Neural cell (in vitro differentiated cells): ENCODE results near the gene CHM. TPM values are rescaled to one million over a fixed set of nuclear protein-coding genes. Genes with fewer than 3 reads are reported as not detected.
"Not testable (repeated sequence)": the region's sequence is repeated elsewhere in the genome, so short reads cannot be mapped to it uniquely, and the experiment has no call there.

Experiments used
- H2AFZ ChIP-seq: fragments of 200-600, 300-800 bp; sonication (generic), shearing (Covaris generic); 2 replicates; pipeline ENCODE4 v1.6.0; 2014; ENCODE audit warnings: low read depth, mild to moderate bottlenecking, antibody characterized with exemption, low read length, moderate library complexity
- H3F3A ChIP-seq: fragments of 200-600 bp; shearing (Covaris generic); 2 replicates; pipeline ENCODE4 v1.6.1; 2016; ENCODE audit warnings: mild to moderate bottlenecking, moderate library complexity, mixed read lengths, antibody characterized with exemption, low read length; ENCODE audit not compliant: insufficient read depth, poor library complexity, severe bottlenecking
- H3K27ac ChIP-seq: fragments of 200-600, 300-800 bp; sonication (generic), shearing (Covaris generic); 2 replicates; pipeline ENCODE4 v1.5.1; 2014; ENCODE audit warnings: mild to moderate bottlenecking, low read length, moderate library complexity
- H3K27me3 ChIP-seq: fragments of 300-800, 200-600 bp; sonication (generic), shearing (Covaris generic); 2 replicates; pipeline ENCODE4 v1.6.0; 2014; ENCODE audit warnings: mild to moderate bottlenecking, low read depth, low read length, moderate library complexity; ENCODE audit not compliant: insufficient read depth
- H3K36me3 ChIP-seq: fragments of 300-800, 200-600 bp; sonication (generic), shearing (Covaris generic); 2 replicates; pipeline ENCODE4 v1.5.1; 2014; ENCODE audit warnings: mild to moderate bottlenecking, antibody characterized with exemption, low read length, moderate library complexity; ENCODE audit not compliant: insufficient read depth
- H3K4me2 ChIP-seq: fragments of 300-800, 200-600 bp; sonication (generic), shearing (Covaris generic); 2 replicates; pipeline ENCODE4 v1.6.0; 2014; ENCODE audit warnings: mild to moderate bottlenecking, low read length
- H3K4me3 ChIP-seq: fragments of 300-800, 200-600 bp; sonication (generic), shearing (Covaris generic); 2 replicates; pipeline ENCODE4 v1.5.1; 2014; ENCODE audit warnings: mild to moderate bottlenecking, low read length, moderate library complexity
- H3K79me2 ChIP-seq: fragments of 200-600 bp; shearing (Covaris generic); replicated peaks from 2 replicates; pipeline ENCODE4 v1.6.0; 2014; ENCODE audit warnings: mild to moderate bottlenecking, low read length, moderate library complexity; ENCODE audit not compliant: insufficient read depth
- H3K9ac ChIP-seq: fragments of 300-800, 200-600 bp; sonication (generic), shearing (Covaris generic); 2 replicates; pipeline ENCODE4 v1.6.1; 2016; ENCODE audit warnings: mild to moderate bottlenecking, low read length, mixed read lengths
- H3K9me2 ChIP-seq: fragments of 200-600 bp; shearing (Covaris generic); 2 replicates; pipeline ENCODE4 v1.6.1; 2016; ENCODE audit warnings: mild to moderate bottlenecking, low read length, mixed read lengths; ENCODE audit not compliant: insufficient read depth
- H3K9me3 ChIP-seq: fragments of 200-600, 300-800 bp; sonication (generic), shearing (Covaris generic); 2 replicates; pipeline ENCODE4 v1.6.1; 2016; ENCODE audit warnings: mild to moderate bottlenecking, mixed run types, low read length, moderate library complexity, mixed read lengths
- H4K20me1 ChIP-seq: fragments of 200-600 bp; shearing (Covaris generic); 2 replicates; pipeline ENCODE4 v1.6.1; 2016; ENCODE audit warnings: mild to moderate bottlenecking, mixed run types; ENCODE audit not compliant: insufficient read depth
- CTCF ChIP-seq: fragments of 450-650 bp; IDR thresholded peaks from 2 replicates; pipeline ENCODE4 v1.5.1; 2014; ENCODE audit warnings: antibody characterized with exemption, mild to moderate bottlenecking, moderate library complexity; ENCODE audit not compliant: poor library complexity, severe bottlenecking
- EP300 ChIP-seq: fragments of 450-650 bp; conservative IDR thresholded peaks from 2 replicates; pipeline ENCODE4 v1.6.1; 2014; ENCODE audit warnings: antibody characterized with exemption, mild to moderate bottlenecking, moderate library complexity; ENCODE audit not compliant: poor library complexity, severe bottlenecking
- EZH2 ChIP-seq: fragments of 200-600, 300-800 bp; shearing (Covaris generic), sonication (generic); IDR thresholded peaks from 2 replicates; pipeline ENCODE4 v1.6.1; 2014; ENCODE audit warnings: antibody characterized with exemption, low read length, borderline replicate concordance, mild to moderate bottlenecking; ENCODE audit not compliant: insufficient read depth, poor library complexity, severe bottlenecking
- MXI1 ChIP-seq: fragments of 450-650 bp; conservative IDR thresholded peaks from 2 replicates; pipeline ENCODE4 v1.6.1; 2014; ENCODE audit warnings: antibody characterized with exemption, mild to moderate bottlenecking; ENCODE audit not compliant: poor library complexity, severe bottlenecking
- POLR2AphosphoS5 ChIP-seq: IDR thresholded peaks from 2 replicates; pipeline ENCODE4 v1.6.1; 2012
- RAD21 ChIP-seq: fragments of 450-650 bp; conservative IDR thresholded peaks from 2 replicates; pipeline ENCODE4 v1.6.1; 2014; ENCODE audit warnings: antibody characterized with exemption, mild to moderate bottlenecking, moderate library complexity
- REST ChIP-seq: IDR thresholded peaks from 2 replicates; pipeline ENCODE4 v1.6.1; 2012; ENCODE audit warnings: borderline replicate concordance
- SMC3 ChIP-seq: fragments of 450-650 bp; conservative IDR thresholded peaks from 2 replicates; pipeline ENCODE4 v1.6.1; 2014; ENCODE audit warnings: antibody characterized with exemption, mild to moderate bottlenecking, moderate library complexity; ENCODE audit not compliant: poor library complexity
- TAF1 ChIP-seq: IDR thresholded peaks from 2 replicates; pipeline ENCODE4 v1.6.1; 2012; ENCODE audit warnings: low read depth
- polyA plus RNA-seq: library from polyadenylated mRNA; depleted of rRNA; stranded (reverse); fragments of >200 nt; gene quantifications from 2 replicates; pipeline ENCODE4 v1.2.3, GENCODE V29; 2014

CHM gene
- polyA plus RNA-seq, 1 donor from 2014 or later: 20.3 TPM

- Histone ChIP-seq H2AFZ (no peak overlapping the region), H3K4me2 (no peak overlapping the region), H3K79me2 (no peaks in the 10 kb centered on the region), H4K20me1 (no peaks in the 10 kb centered on the region), H3K9me3 (no peaks in the 10 kb centered on the region), H3K9me2 (no peaks in the 10 kb centered on the region), H3K9ac (no peak overlapping the region), H3F3A (no peaks in the 10 kb centered on the region), H3K4me3 (no peak overlapping the region), H3K27me3 (no peaks in the 10 kb centered on the region), H3K27ac (no peak overlapping the region), H3K36me3 (no peaks in the 10 kb centered on the region)
- TF ChIP-seq MXI1 (no peak), EZH2 (no peak), SMC3 (no peak), EP300 (no peak), RAD21 (no peak), TAF1 (no peak), REST (no peak), POLR2AphosphoS5 (no peak), CTCF (no peak)
Measured at GRCh38 chrX:85977218-85977617, 70.1 kb downstream of the CHM start.

GRCh38 chrX:85972351-85972750 lies 75.0 kb downstream of the CHM start:
- not testable (repeated sequence) for H3K27ac ChIP-seq, H3K9me2 ChIP-seq, H3K79me2 ChIP-seq, H3K36me3 ChIP-seq, H3K9ac ChIP-seq, H2AFZ ChIP-seq, H4K20me1 ChIP-seq, H3K9me3 ChIP-seq, H3K4me2 ChIP-seq, H3K4me3 ChIP-seq, H3K27me3 ChIP-seq, H3F3A ChIP-seq

DNA sequence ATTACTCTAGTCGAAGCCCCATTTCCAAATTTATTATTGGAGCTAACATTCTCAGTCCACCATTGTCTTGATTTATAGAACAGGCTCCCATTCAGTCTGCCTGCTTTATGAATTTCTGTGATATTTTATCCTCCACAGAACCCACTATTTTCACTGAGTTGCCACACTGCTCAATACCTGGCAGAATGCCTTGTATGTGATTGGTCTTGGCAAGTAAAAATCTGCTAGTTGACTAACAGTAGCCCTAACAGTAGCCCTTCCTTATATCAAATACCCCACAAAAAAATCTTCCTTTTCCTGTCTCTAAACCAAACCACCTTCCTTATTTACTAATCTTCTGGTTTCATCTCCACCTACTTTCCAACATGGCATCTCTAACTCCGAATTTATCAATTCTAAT lies 82.6 kb downstream of the CHM start:
- no peak for TF ChIP-seq CTCF
- TF ChIP-seq POLR2AphosphoS5: no peak
- no peak for TF ChIP-seq REST
- no peak for TF ChIP-seq EP300
- TF ChIP-seq SMC3: no peak
- TF ChIP-seq TAF1: no peak
- no peak for TF ChIP-seq EZH2
- TF ChIP-seq RAD21: no peak
- no peak for TF ChIP-seq MXI1
- Histone ChIP-seq H3K79me2 (no peaks in the 10 kb centered on the region), H3K4me3 (no peak overlapping the region), H3K27ac (no peak overlapping the region), H3K9me3 (no peaks in the 10 kb centered on the region), H3K9ac (no peak overlapping the region), H2AFZ (no peak overlapping the region), H4K20me1 (no peaks in the 10 kb centered on the region), H3K4me2 (no peak overlapping the region), H3K36me3 (no peaks in the 10 kb centered on the region), H3K27me3 (no peaks in the 10 kb centered on the region), H3K9me2 (no peaks in the 10 kb centered on the region), H3F3A (no peaks in the 10 kb centered on the region)
